ENCODE measurements around the gene SPRED2. TPM values are rescaled to one million over a fixed set of nuclear protein-coding genes. Genes with fewer than 3 reads are reported as not detected.
A peak's percentile ranks its signal among the peaks of the same experiment; 100 is the strongest.

Gene SPRED2
- total and polyA plus RNA-seq, 8 donors: 6.4 to 23.3 (median 11.5) TPM

- TF ChIP-seq POLR2A (IDR thresholded peaks at IDR 0.05) (no peak), CTCF (IDR thresholded peaks at IDR 0.05) (no peak), POLR2AphosphoS5 (IDR thresholded peaks at IDR 0.05) (no peak)
- DNase-seq: no peak
- intact Hi-C loops (cut with DNase I; ENCODE audit: low total_unique reads): no loop called here
Observed at GRCh38 chr2:65357095-65357958, 75.1 kb downstream of the SPRED2 start.

GRCh38 chr2:65355186-65355831, 77.1 kb downstream of the SPRED2 start:
- Histone ChIP-seq H3K36me3 (no peaks in the 10 kb centered on the region), H3K27me3 (no peaks in the 10 kb centered on the region), H3K4me3 (no peak overlapping the region), H3K27ac (no peak overlapping the region), H3K4me1 (peaks cover 8 to 57% (median 31%) of the 10 kb centered on the region in 4 donors), H3K9me3 (no peaks in the 10 kb centered on the region)
- intact Hi-C loops (cut with DNase I; ENCODE audit: low total_unique reads): no loop called here
- 72 to 80% (median 76%) methylated on average over 9 of the region's 9 CpGs for WGBS, 5 donors
- TF ChIP-seq POLR2AphosphoS5 (IDR thresholded peaks at IDR 0.05) (no peak), POLR2A (IDR thresholded peaks at IDR 0.05) (no peak), CTCF (IDR thresholded peaks at IDR 0.05) (no peak), EP300 (IDR thresholded peaks at IDR 0.05) (no peak)
- no peak for DNase-seq

More at GRCh38 chr2:65357095-65357958, 75.1 kb downstream of the SPRED2 start:
- Histone ChIP-seq H3K4me1 (peaks cover 3 to 53% (median 24%) of the 10 kb centered on the region in 4 donors), H3K36me3 (no peaks in the 10 kb centered on the region), H3K27ac (no peak overlapping the region), H3K4me3 (no peak overlapping the region), H3K27me3 (no peaks in the 10 kb centered on the region), H3K9me3 (no peaks in the 10 kb centered on the region)
- WGBS, 5 donors: 61 to 77% (median 67%) methylated on average over 9 of the region's 9 CpGs

- no peak for DNase-seq
- peaks cover 14 to 62% (median 36%) of the 10 kb centered on the region in 4 donors for H3K4me1 ChIP-seq
- H3K4me3 ChIP-seq: no peak overlapping the region
- TF ChIP-seq EP300 (IDR thresholded peaks at IDR 0.05) (no peak), POLR2AphosphoS5 (IDR thresholded peaks at IDR 0.05) (no peak), POLR2A (IDR thresholded peaks at IDR 0.05) (no peak), CTCF (IDR thresholded peaks at IDR 0.05) (no peak)
- no peaks in the 10 kb centered on the region for H3K36me3 ChIP-seq
- H3K27ac ChIP-seq: no peak overlapping the region
- no peaks in the 10 kb centered on the region for H3K9me3 ChIP-seq
- no peaks in the 10 kb centered on the region for H3K27me3 ChIP-seq
- 93 to 97% (median 96%) methylated on average over 3 of the region's 3 CpGs for WGBS, 5 donors
- intact Hi-C loops (cut with DNase I; ENCODE audit: low total_unique reads): no loop called here
Observed at GRCh38 chr2:65354773-65355172, 77.6 kb downstream of the SPRED2 start.

- peaks cover 19 to 63% (median 38%) of the 10 kb centered on the region in 4 donors for H3K4me1 ChIP-seq
- intact Hi-C loops (cut with DNase I; ENCODE audit: low total_unique reads): no loop called here
- peak in 1 of 2 donors; percentile 53 for DNase-seq
- H3K27me3 ChIP-seq: no peaks in the 10 kb centered on the region
- TF ChIP-seq POLR2A (IDR thresholded peaks at IDR 0.05): no peak
- no peaks in the 10 kb centered on the region for H3K36me3 ChIP-seq
- H3K27ac ChIP-seq: peak overlapping the region in 1 of 5 donors; percentile 25
- H3K9me3 ChIP-seq: no peaks in the 10 kb centered on the region
- H3K4me3 ChIP-seq: no peak overlapping the region
- WGBS, 5 donors: 49 to 59% (median 51%) methylated on average over 5 of the region's 5 CpGs
Observed at GRCh38 chr2:65353927-65354326, 78.5 kb downstream of the SPRED2 start.

All from stomach (tissue), 9 donors.